Urothelium cell line (cell line): ENCODE data around the gene REEP2.

Experiments used
- DNase-seq: peaks from one replicate; pipeline ENCODE4 v3.0.0; 2011; ENCODE audit warnings: low spot score, mixed read lengths
- FAIRE-seq: peaks from 2 replicates; lab custom pipeline; 2011; peaks lifted over from hg19 to GRCh38; lab: Jason Lieb, UNC

REEP2 gene

GRCh38 chr5:138448070-138448469, 9.2 kb downstream of the REEP2 start:
- FAIRE-seq (no peak), DNase-seq (no peak)

DNA sequence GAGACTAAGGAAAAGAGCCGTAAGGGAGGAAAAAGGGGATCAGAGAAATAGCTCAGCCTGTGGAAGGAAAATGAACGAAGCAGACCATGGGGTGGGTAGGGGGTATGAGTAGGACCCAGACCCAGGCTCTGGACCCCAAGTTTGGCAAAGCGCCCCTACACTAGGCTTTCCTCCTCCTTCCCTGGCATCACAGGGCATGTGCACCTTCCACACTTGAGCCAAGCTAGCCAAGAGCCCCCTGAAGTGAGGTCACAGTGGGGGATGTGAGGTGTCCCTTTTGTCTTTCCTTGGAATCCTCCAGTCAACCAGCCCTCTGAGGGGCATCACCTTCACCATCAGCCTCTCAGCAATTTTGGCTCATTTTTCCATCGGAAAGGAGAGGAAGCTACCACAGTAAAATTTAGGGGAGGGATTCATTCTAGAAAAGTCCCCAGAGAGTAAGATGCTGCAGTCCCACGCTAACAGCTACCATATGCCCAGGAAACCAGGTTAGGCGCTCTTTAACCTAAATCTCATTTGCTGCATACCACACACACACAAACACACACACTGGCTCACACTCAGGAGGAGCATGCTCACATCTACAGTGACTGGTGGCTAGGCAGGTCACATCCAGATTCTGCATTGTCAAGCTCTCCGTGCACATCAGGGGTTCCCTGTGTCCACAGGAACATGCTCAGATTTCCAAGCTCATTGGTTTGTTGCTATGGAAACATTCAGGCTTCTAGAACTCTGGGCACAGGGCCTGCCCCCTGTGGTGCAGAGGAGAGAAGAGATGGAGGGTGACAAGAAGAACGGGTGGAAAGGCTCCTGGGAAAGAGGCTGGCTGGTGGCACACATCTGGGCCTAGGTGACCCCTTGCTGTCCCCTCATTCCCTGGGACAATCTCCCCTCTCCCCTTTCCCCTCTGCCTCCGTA, 9.9 kb downstream of the REEP2 start:
- DNase-seq (no peak), FAIRE-seq (no peak)

- FAIRE-seq (peak; percentile 27), DNase-seq (peak; percentile 90)
These were observed 10.8 kb downstream of the REEP2 start for GRCh38 chr5:138449501-138450239.

GRCh38 chr5:138450971-138451370, 12.1 kb downstream of the REEP2 start:
- no peak for FAIRE-seq
- DNase-seq = no peak

GRCh38 chr5:138452720-138453119, 13.9 kb downstream of the REEP2 start:
- FAIRE-seq (no peak), DNase-seq (no peak)

DNA sequence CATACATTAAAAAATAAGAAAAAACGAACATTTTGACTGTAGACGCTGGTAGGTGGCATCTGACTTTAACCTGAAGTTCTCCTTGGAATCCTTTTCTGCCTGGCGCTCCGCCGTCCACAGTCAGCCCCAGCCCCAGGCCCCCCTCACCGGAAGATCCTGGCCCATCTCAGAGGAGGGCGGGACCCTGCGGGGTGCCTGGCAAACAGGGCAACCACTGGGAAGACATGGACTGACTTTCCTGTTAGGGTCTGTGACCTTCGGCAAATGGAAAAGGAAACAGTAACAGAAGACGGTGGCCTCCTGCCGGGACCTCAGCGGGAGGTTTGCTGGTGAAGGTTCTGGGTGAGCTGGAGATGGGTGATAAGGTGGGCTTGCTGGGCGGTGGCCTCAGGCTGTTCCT, 14.7 kb downstream of the REEP2 start:
- FAIRE-seq (no peak), DNase-seq (no peak)

DNA sequence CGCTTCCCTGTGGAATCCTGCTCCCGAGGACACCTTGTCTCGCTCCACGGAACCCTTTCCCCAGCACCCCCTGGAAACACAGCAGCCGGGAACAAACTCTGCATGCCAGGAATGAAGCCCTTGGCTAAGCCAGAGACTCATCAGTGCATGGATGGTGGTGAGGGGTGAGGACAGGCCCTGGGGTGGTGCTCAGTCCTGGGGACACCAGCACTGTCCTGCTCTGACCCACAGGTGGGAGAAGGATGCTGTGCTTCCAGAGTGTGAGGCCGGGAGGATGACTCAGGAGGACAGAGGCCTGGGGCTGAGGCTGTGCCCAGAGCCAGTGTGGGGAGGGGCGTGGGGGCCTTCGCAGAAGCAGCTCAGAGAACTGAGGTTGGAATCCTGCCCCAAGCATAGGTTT, 15.3 kb downstream of the REEP2 start:
- FAIRE-seq = no peak

GRCh38 chr5:138455232-138455930, 16.5 kb downstream of the REEP2 start:
- FAIRE-seq = no peak
- peak; percentile 0 for DNase-seq

More for the DNA sequence above, 15.3 kb downstream of the REEP2 start:
- DNase-seq = no peak

- FAIRE-seq = no peak
- peak; percentile 4 for DNase-seq
These were observed 18.8 kb downstream of the REEP2 start for GRCh38 chr5:138457531-138458275.

DNA sequence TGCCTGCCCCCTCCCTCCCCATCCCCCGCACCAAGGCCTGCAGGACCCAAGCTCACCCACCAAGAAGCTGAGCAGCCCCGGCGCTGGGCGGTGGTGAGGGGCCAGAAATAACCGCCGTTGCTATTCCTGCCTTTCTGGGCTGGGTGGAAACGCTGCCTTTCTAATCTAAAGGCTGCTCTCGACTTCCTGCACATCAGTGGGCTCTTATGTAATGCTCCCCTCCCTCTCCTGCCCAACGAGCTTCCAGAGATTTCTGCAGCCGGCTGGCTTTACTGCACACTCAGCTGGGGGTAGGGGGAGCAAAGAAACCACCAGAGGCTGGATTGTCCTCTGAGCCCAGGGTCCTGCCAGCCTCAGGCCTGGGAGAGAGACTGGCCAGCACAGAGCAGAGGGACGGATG, 19.5 kb downstream of the REEP2 start:
- FAIRE-seq (no peak), DNase-seq (peak; percentile 0)

DNA sequence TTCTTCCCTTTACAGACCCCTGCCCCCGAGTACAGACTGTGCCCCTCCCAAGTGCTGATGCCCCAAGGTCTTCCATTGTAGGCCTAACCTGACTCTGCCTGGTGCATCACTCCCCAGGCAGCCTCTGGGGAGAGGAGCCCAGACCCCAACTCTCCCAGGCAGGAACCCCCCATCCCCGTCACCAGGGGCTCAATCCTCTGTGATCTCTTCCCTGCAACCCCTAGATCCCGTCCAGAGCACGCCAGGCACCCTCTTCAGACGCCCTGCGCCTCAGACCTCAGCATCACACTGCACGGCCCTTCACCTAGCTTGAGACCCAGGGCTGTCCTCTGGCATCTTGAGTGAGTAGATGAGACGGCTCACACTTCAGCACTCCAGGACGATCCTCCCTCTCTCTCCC, 20.0 kb downstream of the REEP2 start:
- FAIRE-seq = no peak
- peak; percentile 0 for DNase-seq

DNA sequence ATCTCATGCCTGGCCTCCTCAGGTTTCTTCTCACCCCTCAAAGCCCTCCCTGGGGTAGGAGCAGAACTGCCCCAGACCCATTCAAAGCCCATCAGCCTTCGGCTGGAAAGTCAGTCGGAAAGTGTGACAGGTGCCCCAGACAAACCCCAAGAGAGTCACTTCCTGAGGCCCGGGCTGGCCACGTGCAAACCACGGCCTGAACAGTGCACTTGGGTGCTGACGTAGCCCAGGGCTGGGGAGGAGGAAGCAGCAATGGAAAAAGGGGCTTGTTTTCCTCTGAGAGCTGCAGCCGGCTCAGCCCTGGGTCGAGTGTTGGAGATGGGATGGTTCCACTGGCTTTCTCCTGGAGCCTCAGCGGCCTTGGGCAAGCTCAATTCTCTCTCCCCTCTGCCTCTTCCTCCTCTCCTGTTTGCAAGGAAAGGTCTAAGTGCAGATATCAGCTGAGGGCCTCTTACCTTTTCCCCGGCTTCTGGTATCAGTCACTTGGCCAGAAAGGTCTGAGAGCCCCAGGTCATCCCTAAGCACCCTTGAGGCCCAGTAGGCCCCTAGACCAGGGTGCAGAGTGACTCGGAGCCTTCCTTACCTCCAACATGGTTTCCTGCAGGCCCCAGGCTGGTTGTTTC, 20.6 kb downstream of the REEP2 start:
- FAIRE-seq = no peak
- DNase-seq = peak; percentile 1

GRCh38 chr5:138460032-138460693, 21.3 kb downstream of the REEP2 start:
- no peak for FAIRE-seq

DNA sequence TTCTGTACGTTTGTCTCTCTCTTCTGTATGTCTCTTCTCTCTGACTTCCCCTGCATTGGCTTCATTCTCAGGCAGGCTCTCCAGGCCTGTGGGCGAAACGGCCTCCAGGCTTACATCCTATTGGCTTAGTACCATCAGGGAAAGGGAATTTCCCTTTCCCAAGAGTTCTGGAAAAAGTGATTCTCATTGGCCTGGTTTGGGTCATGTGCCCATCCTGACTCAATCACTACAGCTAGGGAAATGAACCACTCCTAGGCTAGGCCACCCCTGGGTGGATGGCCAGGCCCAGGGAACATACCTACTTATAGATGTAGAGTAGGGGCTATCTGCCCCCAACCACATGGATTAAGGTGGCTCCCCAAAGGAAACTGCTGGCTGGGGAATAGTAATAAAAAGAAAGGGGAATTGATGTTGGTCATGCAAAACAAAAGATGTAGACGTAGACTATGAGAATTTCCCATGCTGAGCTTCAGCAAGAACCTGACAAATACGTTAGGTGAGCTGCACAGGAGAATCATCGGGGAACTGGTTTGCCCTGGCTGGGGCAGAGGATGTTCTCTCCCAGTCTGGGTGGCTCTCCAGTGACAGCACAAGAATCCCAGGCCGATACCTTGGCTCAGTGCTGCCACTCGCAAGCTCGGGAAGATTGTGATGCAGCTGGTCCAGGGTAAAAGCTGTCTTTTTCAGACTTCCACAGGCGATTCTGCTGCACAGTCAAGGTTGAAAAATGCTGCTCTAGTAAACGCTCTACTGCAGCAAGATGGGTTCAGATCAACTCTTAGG, 22.7 kb downstream of the REEP2 start:
- peak; percentile 1 for DNase-seq

More at GRCh38 chr5:138460032-138460693, 21.3 kb downstream of the REEP2 start:
- DNase-seq = peak; percentile 0

DNA sequence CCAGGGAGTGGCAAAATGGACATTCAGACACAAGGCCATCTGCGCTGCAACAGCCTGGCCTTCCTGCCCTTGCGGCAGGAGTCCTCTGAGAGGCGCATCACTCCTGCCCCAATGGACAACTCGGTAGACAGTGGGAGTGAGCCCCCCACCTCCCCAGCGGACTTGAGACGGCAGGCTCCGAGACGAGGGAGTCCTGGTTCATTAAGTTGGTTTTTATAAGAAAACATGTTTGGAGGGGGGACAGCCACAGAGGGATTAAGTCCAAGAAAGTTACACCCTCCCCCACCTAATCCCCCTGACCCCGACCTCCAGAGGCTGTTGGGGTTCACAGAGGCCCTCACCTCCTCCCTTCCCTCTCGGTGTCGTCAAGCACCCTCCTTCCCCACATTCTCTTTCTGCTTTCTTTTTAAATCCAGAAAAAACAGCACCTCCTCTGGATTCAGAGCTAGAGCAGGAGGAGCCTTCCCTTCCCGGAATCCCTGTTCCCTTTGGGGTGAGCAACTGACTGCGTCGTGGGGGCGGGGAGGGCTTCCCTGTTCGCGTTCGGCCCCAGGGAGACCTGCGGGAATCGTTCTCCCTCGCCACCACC, 24.7 kb downstream of the REEP2 start:
- FAIRE-seq (no peak), DNase-seq (peak; percentile 4)

More for the DNA sequence above, 22.7 kb downstream of the REEP2 start:
- no peak for FAIRE-seq

GRCh38 chr5:138464008-138464387, 25.1 kb downstream of the REEP2 start:
- DNase-seq (peak; percentile 92), FAIRE-seq (no peak)

DNA sequence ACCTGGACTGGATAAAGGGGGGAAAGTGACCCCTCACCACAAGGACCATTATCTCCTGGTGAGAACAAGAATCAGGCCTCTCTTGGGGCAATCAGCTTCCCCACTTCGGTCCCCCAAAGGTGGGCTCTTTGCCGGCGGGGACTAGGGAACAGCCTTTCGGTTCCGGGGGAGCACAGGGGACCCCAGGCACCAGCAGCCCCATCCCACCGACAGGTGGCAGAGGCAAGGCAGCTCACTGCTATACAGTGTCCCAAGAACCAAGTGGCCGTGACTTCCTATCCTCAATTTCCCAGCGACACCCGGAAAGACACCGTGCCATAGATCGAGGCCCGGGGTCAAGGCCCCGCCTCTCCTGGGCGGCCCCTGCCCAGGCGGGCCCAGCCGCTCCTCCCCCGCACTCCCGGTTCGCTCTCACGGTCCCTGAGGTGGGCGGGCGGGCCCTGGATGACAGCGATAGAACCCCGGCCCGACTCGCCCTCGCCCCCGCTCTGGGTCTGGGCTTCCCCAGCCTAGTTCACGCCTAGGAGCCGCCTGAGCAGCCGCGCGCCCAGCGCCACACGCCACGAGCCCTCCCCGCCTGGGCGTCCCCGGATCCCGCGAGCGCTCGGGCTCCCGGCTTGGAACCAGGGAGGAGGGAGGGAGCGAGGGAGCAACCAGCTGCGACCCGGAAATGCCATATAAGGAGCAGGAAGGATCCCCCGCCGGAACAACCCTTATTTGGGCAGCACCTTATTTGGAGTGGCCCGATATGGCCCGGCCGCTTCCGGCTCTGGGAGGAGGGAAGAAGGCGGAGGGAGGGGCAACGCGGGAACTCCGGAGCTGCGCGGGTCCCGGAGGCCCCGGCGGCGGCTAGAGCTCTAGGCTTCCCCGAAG, 25.8 kb downstream of the REEP2 start:
- no peak for FAIRE-seq
- DNase-seq = peak; percentile 93
